Measurements from ENCODE around the gene HOMER1.
A peak's percentile ranks its signal among the peaks of the same experiment; 100 is the strongest.
"Not testable (repeated sequence)": the region's sequence is repeated elsewhere in the genome, so short reads cannot be mapped to it uniquely, and the experiment has no call there.

Gene HOMER1

DNA sequence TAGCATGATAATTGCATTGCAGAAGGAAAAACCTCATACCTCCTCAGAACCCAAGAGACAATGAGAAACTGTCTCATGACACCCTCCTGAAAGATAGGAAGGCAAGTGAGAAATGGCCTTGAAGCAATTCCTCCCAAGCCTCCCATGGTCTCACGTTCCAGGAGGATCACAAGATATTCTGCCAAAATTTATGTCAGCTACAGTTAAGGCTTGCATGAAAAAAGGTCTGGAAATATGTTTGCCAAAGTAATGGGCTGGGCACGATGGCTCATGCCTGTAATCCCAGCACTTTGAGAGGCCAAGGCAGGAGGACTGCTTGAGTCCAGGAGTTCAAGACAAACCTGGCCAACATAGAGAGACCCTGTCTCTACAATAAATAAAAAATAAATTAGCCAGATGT is 12.6 kb upstream of the HOMER1 start:
- no peak for DNase-seq (ENCODE audit: low read depth, low spot score)
- ChIA-PET CTCF (interaction anchor here (0.9 to 1.3 kb wide), 2 partner anchors 12 to 36 kb away, joined by 3 read pairs; partner anchors contain the start of gene HOMER1), POLR2A (no interaction called here)
- H3K4me3 ChIP-seq (ENCODE audit: low read depth, low read length), result no peak overlapping the region
- TF ChIP-seq, protein P1, sequence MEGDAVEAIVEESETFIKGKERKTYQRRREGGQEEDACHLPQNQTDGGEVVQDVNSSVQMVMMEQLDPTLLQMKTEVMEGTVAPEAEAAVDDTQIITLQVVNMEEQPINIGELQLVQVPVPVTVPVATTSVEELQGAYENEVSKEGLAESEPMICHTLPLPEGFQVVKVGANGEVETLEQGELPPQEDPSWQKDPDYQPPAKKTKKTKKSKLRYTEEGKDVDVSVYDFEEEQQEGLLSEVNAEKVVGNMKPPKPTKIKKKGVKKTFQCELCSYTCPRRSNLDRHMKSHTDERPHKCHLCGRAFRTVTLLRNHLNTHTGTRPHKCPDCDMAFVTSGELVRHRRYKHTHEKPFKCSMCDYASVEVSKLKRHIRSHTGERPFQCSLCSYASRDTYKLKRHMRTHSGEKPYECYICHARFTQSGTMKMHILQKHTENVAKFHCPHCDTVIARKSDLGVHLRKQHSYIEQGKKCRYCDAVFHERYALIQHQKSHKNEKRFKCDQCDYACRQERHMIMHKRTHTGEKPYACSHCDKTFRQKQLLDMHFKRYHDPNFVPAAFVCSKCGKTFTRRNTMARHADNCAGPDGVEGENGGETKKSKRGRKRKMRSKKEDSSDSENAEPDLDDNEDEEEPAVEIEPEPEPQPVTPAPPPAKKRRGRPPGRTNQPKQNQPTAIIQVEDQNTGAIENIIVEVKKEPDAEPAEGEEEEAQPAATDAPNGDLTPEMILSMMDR (IDR thresholded peaks at IDR 0.05; ENCODE audit: insufficient read depth, low read length, missing control alignments), result no peak

DNA sequence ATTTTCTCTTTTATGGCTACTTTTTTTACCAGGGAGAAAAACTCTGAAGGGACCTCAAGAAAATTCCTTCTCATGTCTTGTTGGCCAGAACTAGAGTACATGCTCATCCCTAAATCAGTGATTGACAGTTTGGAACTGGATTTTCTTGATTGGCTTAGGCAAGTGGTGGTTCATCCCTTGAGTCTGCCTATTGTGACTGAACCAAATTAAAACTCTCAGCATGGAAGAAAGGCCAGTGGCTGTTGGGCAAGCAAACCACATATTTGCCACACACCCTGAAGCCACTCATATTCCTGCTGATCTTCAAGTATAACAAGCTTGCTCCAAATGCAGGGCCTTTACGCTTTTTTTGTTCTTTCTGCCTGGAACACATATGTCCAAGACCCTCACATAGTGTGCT is 7.2 kb upstream of the HOMER1 start:
- POLR2A ChIA-PET, result no interaction called here
- TF ChIP-seq, protein P1 (IDR thresholded peaks at IDR 0.05; ENCODE audit: insufficient read depth, low read length, missing control alignments), result no peak
- CTCF ChIA-PET, result no interaction called here
- no peak overlapping the region for H3K4me3 ChIP-seq (ENCODE audit: low read depth, low read length)
- no peak for DNase-seq (ENCODE audit: low read depth, low spot score)

DNA sequence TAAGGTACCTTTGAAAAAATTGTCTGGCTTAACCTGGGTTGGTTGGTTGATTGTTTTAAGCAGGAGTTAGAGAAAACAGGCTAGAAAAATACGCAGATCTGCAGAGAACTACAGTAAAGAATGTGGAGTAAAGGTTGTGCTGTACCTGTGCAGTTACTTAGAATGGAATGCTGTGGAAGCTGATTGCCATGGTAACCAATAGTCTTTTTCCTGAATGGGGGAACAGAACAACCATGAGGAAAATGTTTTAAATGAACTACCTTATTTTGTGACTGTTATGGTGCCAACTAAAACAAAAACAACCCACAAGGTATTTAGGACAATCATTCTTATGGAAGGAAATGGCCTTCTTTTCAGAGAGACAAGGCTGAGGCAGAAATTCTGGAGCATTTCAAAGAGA is 4.8 kb upstream of the HOMER1 start:
- TF ChIP-seq, protein P1 (IDR thresholded peaks at IDR 0.05; ENCODE audit: insufficient read depth, low read length, missing control alignments), result no peak
- no peak overlapping the region for H3K4me3 ChIP-seq (ENCODE audit: low read depth, low read length)
- POLR2A ChIA-PET, result no interaction called here
- CTCF ChIA-PET, result no interaction called here
- no peak for DNase-seq (ENCODE audit: low read depth, low spot score)

GRCh38 chr5:79517601-79518000 is 3.7 kb upstream of the HOMER1 start:
- DNase-seq (ENCODE audit: low read depth, low spot score), result no peak
- H3K4me3 ChIP-seq (ENCODE audit: low read depth, low read length), result no peak overlapping the region
- ChIA-PET CTCF (no interaction called here), POLR2A (no interaction called here)
- TF ChIP-seq, protein P1 (IDR thresholded peaks at IDR 0.05; ENCODE audit: insufficient read depth, low read length, missing control alignments), result no peak

DNA sequence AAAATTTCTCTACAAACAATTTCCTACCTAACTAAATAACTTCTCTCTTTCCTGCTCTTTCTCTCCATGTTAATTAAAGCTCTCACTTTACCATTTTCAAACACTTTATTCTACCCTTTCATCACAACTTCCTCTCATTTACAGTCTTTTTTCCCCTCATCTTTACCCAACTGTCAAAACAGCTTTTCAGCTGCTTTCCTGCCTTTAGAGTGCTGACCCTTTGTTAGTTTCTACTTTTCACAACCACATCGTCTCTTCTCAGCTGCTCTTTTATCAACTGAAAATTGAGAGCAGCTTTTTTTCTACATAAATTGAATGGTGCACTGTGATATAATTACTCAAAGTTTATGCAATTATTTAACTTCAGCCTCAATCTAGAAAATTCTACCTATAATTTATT is 3.1 kb upstream of the HOMER1 start:
- no peak for DNase-seq (ENCODE audit: low read depth, low spot score)
- H3K4me3 ChIP-seq (ENCODE audit: low read depth, low read length), result no peak overlapping the region
- ChIA-PET POLR2A (no interaction called here), CTCF (interaction anchor here (1.0 kb wide), 1 partner anchor 492 kb away, joined by 4 read pairs; no protein-coding TSS in a partner anchor)
- TF ChIP-seq, protein P1 (IDR thresholded peaks at IDR 0.05; ENCODE audit: insufficient read depth, low read length, missing control alignments), result no peak

- CTCF ChIA-PET, result interaction anchor here (1.0 to 2.3 kb wide), 2 partner anchors 492 to 567 kb away, joined by 4 to 6 read pairs; no protein-coding TSS in a partner anchor
- DNase-seq (ENCODE audit: low read depth, low spot score); POLR2A ChIA-PET; H3K4me3 ChIP-seq (ENCODE audit: low read depth, low read length): not testable (repeated sequence)
These were observed 2.4 kb upstream of the HOMER1 start for GRCh38 chr5:79516331-79516730.

GRCh38 chr5:79514391-79515105 is 614 bp upstream of the HOMER1 start:
- TF ChIP-seq, protein P1 (IDR thresholded peaks at IDR 0.05; ENCODE audit: insufficient read depth, low read length, missing control alignments), result no peak
- CTCF ChIA-PET, result interaction anchor here (0.7 to 3.6 kb wide), 7 partner anchors 13 to 578 kb away, joined by 3 to 13 read pairs (median 3); no protein-coding TSS in a partner anchor
- H3K4me3 ChIP-seq (ENCODE audit: low read depth, low read length), result peak overlapping the region; percentile 87
- POLR2A ChIA-PET, result interaction anchor here (0.7 kb wide), 1 partner anchor 494 kb away, joined by 3 read pairs; no protein-coding TSS in a partner anchor
- peak; percentile 63 for DNase-seq (ENCODE audit: low read depth, low spot score)
